ENCODE results near the gene PSME1.
A peak's percentile ranks its signal among the peaks of the same experiment; 100 is the strongest.

PSME1 gene

GRCh38 chr14:24146978-24147760 is 11.2 kb downstream of the PSME1 start, which contains the start of gene RNF31:
Gene RNF31, plus strand, starts transcription at chr14:24147498. Its CDS starts 201 bp downstream, at chr14:24147699.
- DNase-seq (ENCODE audit: low spot score): peak; percentile 98

- DNase-seq (ENCODE audit: low spot score): peak; percentile 58
These were observed 11.9 kb downstream of the PSME1 start for GRCh38 chr14:24147761-24148428.

- DNase-seq (ENCODE audit: low spot score): no peak
These were observed 13.4 kb downstream of the PSME1 start for GRCh38 chr14:24149302-24149969.

GRCh38 chr14:24150061-24150460 is 14.1 kb downstream of the PSME1 start:
- no peak for DNase-seq (ENCODE audit: low spot score)

GRCh38 chr14:24150567-24150966 is 14.6 kb downstream of the PSME1 start:
- no peak for DNase-seq (ENCODE audit: low spot score)

- DNase-seq (ENCODE audit: low spot score): no peak
These were observed 15.0 kb downstream of the PSME1 start for GRCh38 chr14:24150993-24151392.

- DNase-seq (ENCODE audit: low spot score): no peak
These were observed 15.5 kb downstream of the PSME1 start for GRCh38 chr14:24151404-24152080.

- no peak for DNase-seq (ENCODE audit: low spot score)
These were observed 19.1 kb downstream of the PSME1 start for GRCh38 chr14:24155100-24155499.

GRCh38 chr14:24156840-24157239 is 20.8 kb downstream of the PSME1 start:
- DNase-seq (ENCODE audit: low spot score): no peak

GRCh38 chr14:24157331-24157730 is 21.3 kb downstream of the PSME1 start:
- no peak for DNase-seq (ENCODE audit: low spot score)

- no peak for DNase-seq (ENCODE audit: low spot score)
These were observed 23.9 kb downstream of the PSME1 start for GRCh38 chr14:24159777-24160498.

GRCh38 chr14:24160499-24160849 is 24.5 kb downstream of the PSME1 start:
- DNase-seq (ENCODE audit: low spot score): no peak

GRCh38 chr14:24160850-24161804 is 25.1 kb downstream of the PSME1 start, which contains the start of gene IRF9:
Gene IRF9, plus strand, starts transcription at chr14:24161265. Its CDS starts 880 bp downstream, at chr14:24162145.
- DNase-seq (ENCODE audit: low spot score): peak; percentile 90

- no peak for DNase-seq (ENCODE audit: low spot score)
These were observed 26.1 kb downstream of the PSME1 start for GRCh38 chr14:24162093-24162492.

- no peak for DNase-seq (ENCODE audit: low spot score)
These were observed 28.6 kb downstream of the PSME1 start for GRCh38 chr14:24164518-24164991.

GRCh38 chr14:24165785-24166184 is 29.8 kb downstream of the PSME1 start:
- DNase-seq (ENCODE audit: low spot score): no peak

GRCh38 chr14:24167469-24168114 is 31.6 kb downstream of the PSME1 start:
- no peak for DNase-seq (ENCODE audit: low spot score)

- no peak for DNase-seq (ENCODE audit: low spot score)
These were observed 35.6 kb downstream of the PSME1 start, which contains the start of gene REC8 for GRCh38 chr14:24171422-24172260. Gene REC8, plus strand, starts transcription at chr14:24172080. Its CDS starts 473 bp downstream, at chr14:24172553.
